Lung (tissue), 12 donors: ENCODE data around the gene NEUROD2. TPM values are rescaled to one million over a fixed set of nuclear protein-coding genes. Genes with fewer than 3 reads are reported as not detected.

Experiments used
- ATAC-seq: fragments of 200-7000 bp; cut with Tn5 transposase; one replicate; pipeline ENCODE4 v1.9.1; 2020; ENCODE audit warnings: moderate number of reproducible peaks; ENCODE audit not compliant: insufficient read depth, low FRiP score
- DNase-seq, 3 donors: peaks; one replicate each; pipeline ENCODE4 v3.0.0-alpha.2; 2013 to 2017
- H3K27ac ChIP-seq, 2 donors: one replicate each; pipeline ENCODE4 v1.5.1; 2013; ENCODE audit warnings: mild to moderate bottlenecking in 2 of 2, moderate library complexity in 2 of 2, control low read depth in 1 of 2, inconsistent platforms in 1 of 2, low read depth in 1 of 2, low read length in 1 of 2
- H3K27me3 ChIP-seq, 3 donors: one replicate each; pipeline ENCODE4 v1.5.1; 2013; ENCODE audit warnings: low read length in 2 of 3; ENCODE audit not compliant: control insufficient read depth in 3 of 3, insufficient read depth in 3 of 3
- H3K36me3 ChIP-seq, 4 donors: one replicate each; pipeline ENCODE4 v1.5.1; 2013; ENCODE audit warnings: low read length in 4 of 4, mild to moderate bottlenecking in 1 of 4, moderate library complexity in 1 of 4; ENCODE audit not compliant: control insufficient read depth in 4 of 4, insufficient read depth in 4 of 4
- H3K4me1 ChIP-seq, 5 donors: one replicate each; pipeline ENCODE4 v1.5.1; 2013; ENCODE audit warnings: low read length in 5 of 5, mild to moderate bottlenecking in 2 of 5, moderate library complexity in 1 of 5; ENCODE audit not compliant: control insufficient read depth in 5 of 5, insufficient read depth in 5 of 5
- H3K4me3 ChIP-seq: one replicate; pipeline ENCODE4 v1.5.1; 2013; ENCODE audit warnings: mild to moderate bottlenecking, control low read depth, moderate library complexity
- H3K9ac ChIP-seq, 2 donors: one replicate each; pipeline ENCODE4 v1.5.1; 2013; ENCODE audit warnings: low read length in 2 of 2, control low read depth in 1 of 2; ENCODE audit not compliant: insufficient read depth in 1 of 2
- H3K9me3 ChIP-seq, 4 donors: one replicate each; pipeline ENCODE4 v1.5.1; 2013; ENCODE audit warnings: low read length in 3 of 4, mild to moderate bottlenecking in 1 of 4, moderate library complexity in 1 of 4; ENCODE audit not compliant: control insufficient read depth in 4 of 4, insufficient read depth in 3 of 4
- CTCF ChIP-seq: IDR thresholded peaks from 2 replicates; pipeline ENCODE4 v1.5.1; 2012; ENCODE audit warnings: mild to moderate bottlenecking; ENCODE audit errors: control extremely low read depth, extremely low read depth
- WGBS, 2 donors: extraction: QIAGEN DNeasy Blood & Tissue Kit; methylation state at CpG; one replicate each; pipeline ENCODE4 v1.1.7; 2013; 5-methylcytosine and 5-hydroxymethylcytosine counted together
- polyA plus RNA-seq, 2 donors: library from polyadenylated mRNA; stranded (reverse); fragments of 200-250 nt; gene quantifications; one replicate each; pipeline ENCODE4 v1.2.1, GENCODE V29; 2013
- total RNA-seq, 2 donors: library from RNA; depleted of rRNA in 1 of 2; stranded (reverse); fragments of >200 nt in 1 of 2; gene quantifications; one replicate each; pipeline ENCODE4 v1.2.1, GENCODE V29; 2014 to 2021
- donor health status: control.
- donor health status: control.
- donor health status: Bipolar disorder and iron deficiency.
- donor health status: healthy.
- donor health status: DM: yes; HTN: yes; CAD: no.

The NEUROD2 gene
- total and polyA plus RNA-seq, 4 donors, result 0.04 TPM; not detected in 3

GRCh38 chr17:39600997-39601597 lies 6.6 kb downstream of the NEUROD2 start:
- 9 to 12% methylated on average over 21 of the region's 21 CpGs for WGBS, 2 donors
- Histone ChIP-seq H3K4me1 (peaks cover 0 to 22% (median 11%) of the 10 kb centered on the region in 5 donors), H3K36me3 (no peaks in the 10 kb centered on the region), H3K27me3 (peaks cover 18 to 96% (median 87%) of the 10 kb centered on the region in 3 donors), H3K27ac (no peak overlapping the region), H3K9me3 (peaks cover 0 to 8% (median 0%) of the 10 kb centered on the region in 4 donors), H3K4me3 (no peak overlapping the region), H3K9ac (no peak overlapping the region)
- TF ChIP-seq CTCF, result no peak
- DNase-seq, result no peak
- no peak for ATAC-seq

GRCh38 chr17:39600288-39600996 lies 7.3 kb downstream of the NEUROD2 start:
- Histone ChIP-seq H3K27ac (no peak overlapping the region), H3K9ac (no peak overlapping the region), H3K4me3 (no peak overlapping the region), H3K27me3 (peaks cover 12 to 97% (median 90%) of the 10 kb centered on the region in 3 donors), H3K4me1 (peaks cover 0 to 16% (median 8%) of the 10 kb centered on the region in 5 donors), H3K36me3 (no peaks in the 10 kb centered on the region), H3K9me3 (peaks cover 0 to 8% (median 0%) of the 10 kb centered on the region in 4 donors)
- ATAC-seq (no peak), DNase-seq (no peak)
- 5 to 8% methylated on average over 13 of the region's 13 CpGs for WGBS, 2 donors
- TF ChIP-seq CTCF, result no peak

GRCh38 chr17:39599665-39600231 lies 8.0 kb downstream of the NEUROD2 start:
- peaks cover 12 to 97% (median 93%) of the 10 kb centered on the region in 3 donors for H3K27me3 ChIP-seq
- DNase-seq (no peak), ATAC-seq (no peak)
- peaks cover 0 to 14% (median 3%) of the 10 kb centered on the region in 5 donors for H3K4me1 ChIP-seq
- H3K9me3 ChIP-seq, result peaks cover 0 to 6% (median 0%) of the 10 kb centered on the region in 4 donors
- no peak overlapping the region for H3K4me3 ChIP-seq
- H3K27ac ChIP-seq, result no peak overlapping the region
- H3K36me3 ChIP-seq, result no peaks in the 10 kb centered on the region
- WGBS, 2 donors, result 5 to 10% methylated on average over 28 of the region's 28 CpGs
- H3K9ac ChIP-seq, result no peak overlapping the region
- no peak for TF ChIP-seq CTCF
